GM21737 (cell line): ENCODE data around the gene UGT1A6.

Source experiments
- ATAC-seq: cut with Tn5 transposase; IDR thresholded peaks from one replicate; pipeline ENCODE4 v1.9.1; 2021; ENCODE audit warnings: mild to moderate bottlenecking, moderate library complexity; ENCODE audit not compliant: unreplicated experiment

UGT1A6 gene

DNA sequence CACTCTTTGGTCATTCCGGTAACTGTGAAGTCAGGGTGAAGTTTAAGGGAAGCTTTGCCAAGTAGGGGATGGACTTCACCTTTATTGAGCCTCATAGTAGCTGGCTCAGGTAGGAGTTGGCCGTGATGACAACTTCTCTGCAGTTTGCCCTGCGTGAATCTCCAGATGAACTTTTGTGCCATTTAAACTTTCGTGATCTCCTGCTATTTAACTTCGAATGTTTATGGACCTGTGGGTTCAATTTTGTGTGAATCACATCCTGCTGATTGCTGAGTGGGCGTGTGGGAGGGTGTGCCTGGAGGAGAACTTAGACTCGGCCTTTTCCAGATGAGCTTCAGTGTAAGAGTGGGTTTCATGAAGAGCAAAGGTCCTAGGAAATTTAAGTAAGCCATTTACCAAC is 71.6 kb downstream of the UGT1A6 start:
- ATAC-seq, result no peak

DNA sequence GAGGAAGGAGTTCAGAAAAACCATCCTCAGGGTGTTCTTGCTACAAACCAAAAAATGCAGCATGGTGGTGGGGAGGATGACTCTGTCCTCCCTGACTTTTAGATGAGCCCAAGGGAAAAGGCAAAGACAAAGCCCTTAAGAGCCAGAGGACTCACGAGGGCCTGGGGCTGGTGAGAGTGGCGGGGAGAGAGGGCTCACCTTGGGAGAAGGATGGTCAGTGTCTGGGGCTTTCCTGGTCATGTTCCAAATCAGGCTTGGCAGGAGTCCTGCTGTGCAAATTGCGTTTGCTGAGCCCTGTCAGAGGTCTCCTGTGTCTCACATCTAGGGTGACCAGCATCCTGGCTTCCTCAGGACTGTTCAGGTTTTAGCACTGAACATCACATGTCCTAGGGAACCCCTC is 72.1 kb downstream of the UGT1A6 start:
- no peak for ATAC-seq

GRCh38 chr2:233766416-233766815 is 73.7 kb downstream of the UGT1A6 start:
- ATAC-seq, result no peak

DNA sequence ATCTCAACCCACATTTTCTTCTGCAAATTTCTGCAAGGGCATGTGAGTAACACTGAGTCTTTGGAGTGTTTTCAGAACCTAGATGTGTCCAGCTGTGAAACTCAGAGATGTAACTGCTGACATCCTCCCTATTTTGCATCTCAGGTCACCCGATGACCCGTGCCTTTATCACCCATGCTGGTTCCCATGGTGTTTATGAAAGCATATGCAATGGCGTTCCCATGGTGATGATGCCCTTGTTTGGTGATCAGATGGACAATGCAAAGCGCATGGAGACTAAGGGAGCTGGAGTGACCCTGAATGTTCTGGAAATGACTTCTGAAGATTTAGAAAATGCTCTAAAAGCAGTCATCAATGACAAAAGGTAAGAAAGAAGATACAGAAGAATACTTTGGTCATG is 75.4 kb downstream of the UGT1A6 start:
- ATAC-seq, result no peak

- no peak for ATAC-seq
These were observed 76.6 kb downstream of the UGT1A6 start for GRCh38 chr2:233769260-233769659.

GRCh38 chr2:233772153-233772552 is 79.5 kb downstream of the UGT1A6 start:
- ATAC-seq, result no peak

DNA sequence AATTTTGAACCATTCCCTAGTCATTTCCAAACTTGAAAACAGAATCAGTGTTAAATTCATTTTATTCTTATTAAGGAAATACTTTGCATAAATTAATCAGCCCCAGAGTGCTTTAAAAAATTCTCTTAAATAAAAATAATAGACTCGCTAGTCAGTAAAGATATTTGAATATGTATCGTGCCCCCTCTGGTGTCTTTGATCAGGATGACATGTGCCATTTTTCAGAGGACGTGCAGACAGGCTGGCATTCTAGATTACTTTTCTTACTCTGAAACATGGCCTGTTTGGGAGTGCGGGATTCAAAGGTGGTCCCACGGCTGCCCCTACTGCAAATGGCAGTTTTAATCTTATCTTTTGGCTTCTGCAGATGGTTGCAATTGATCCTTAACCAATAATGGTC is 79.9 kb downstream of the UGT1A6 start:
- no peak for ATAC-seq

DNA sequence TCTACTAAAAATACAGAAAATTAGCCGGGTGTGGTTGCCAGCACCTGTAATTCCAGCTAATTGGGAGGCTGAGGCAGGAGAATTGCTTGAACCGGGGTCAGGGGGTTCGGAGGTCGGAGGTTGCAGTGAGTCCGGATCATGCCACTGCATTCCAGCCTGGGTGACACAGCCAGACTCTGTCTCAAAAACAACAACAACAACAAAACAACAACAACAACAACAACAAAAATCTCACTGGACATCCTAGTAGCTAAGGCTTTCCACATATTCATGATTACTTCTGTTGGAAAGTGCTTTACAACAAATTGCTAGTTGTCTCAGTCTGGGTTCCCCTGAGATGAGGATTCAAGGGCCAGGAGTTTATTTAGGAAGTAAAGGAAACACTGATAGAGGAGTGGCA is 81.2 kb downstream of the UGT1A6 start:
- no peak for ATAC-seq

GRCh38 chr2:233775414-233775813 is 82.7 kb downstream of the UGT1A6 start:
- no peak for ATAC-seq

GRCh38 chr2:233778030-233778429 is 85.3 kb downstream of the UGT1A6 start, which contains the start of gene MROH2A:
Gene MROH2A (plus strand): TSS chr2:233778330. CDS start chr2:233779359, 1,029 bp downstream.
- ATAC-seq, result no peak

- no peak for ATAC-seq
These were observed 87.0 kb downstream of the UGT1A6 start for GRCh38 chr2:233779722-233780121.

DNA sequence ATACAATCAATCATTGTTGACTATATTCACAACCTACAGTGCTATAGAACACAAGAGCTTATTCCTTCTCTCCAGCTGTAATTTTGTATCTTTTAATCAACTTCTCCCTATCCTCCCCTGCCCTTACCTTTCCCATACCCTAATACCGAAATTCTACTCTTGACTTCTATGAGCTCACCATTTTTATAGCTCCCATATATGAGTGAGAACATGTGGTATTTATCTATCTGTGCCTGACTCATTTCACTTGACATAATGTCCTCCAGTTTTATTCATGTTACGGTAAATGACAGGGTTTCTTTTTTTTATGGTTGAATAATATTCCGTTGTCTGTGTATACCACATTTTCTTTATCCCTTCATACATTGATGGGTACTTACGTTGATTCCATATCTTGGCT is 88.1 kb downstream of the UGT1A6 start:
- no peak for ATAC-seq

GRCh38 chr2:233789554-233789953 is 96.9 kb downstream of the UGT1A6 start:
- ATAC-seq, result no peak

GRCh38 chr2:233791151-233791882 is 98.6 kb downstream of the UGT1A6 start:
- no peak for ATAC-seq

DNA sequence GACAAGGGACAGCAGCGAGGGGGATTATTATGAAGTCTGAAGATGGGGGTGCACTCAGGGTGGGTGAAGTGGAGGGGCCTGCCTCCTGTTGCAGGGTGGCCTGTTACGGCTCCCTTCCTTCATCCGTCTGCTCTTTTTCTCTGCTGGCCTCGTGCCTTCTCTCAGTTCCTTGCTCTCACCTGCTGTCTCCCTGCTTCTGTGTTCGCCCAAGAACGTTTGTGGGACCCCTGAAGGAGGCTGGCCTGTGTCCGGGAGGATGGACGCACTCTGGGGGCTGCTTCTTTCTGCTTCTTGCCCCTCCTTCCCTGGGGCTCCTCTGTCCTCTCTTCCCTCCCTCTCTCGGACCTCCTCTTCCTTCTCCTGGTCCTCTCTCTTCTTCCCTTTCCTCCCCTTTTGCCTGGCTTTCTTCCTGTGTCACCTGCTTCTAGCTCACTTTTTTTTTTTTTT is 99.2 kb downstream of the UGT1A6 start:
- no peak for ATAC-seq

DNA sequence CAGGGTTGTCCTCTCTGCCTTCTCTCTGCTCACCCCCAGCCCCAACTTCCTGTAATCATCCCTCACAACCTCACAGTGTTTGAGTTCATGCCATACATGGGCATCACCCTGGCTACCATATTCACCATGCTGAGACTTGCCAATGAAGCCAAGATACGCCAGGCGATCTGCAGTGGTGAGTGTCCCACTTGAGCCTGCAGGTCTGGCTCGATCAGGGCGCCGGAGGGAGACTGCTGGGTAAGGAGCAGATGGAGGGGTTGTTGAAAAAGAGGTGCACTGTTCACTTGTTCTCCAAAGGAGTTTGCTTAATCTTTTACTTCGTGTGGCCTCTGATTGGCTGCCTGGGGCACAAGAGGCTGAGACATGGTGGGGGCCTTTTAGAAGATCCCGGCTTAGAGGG is 100.0 kb downstream of the UGT1A6 start:
- ATAC-seq, result no peak

GRCh38 chr2:233793465-233794127 is 100.9 kb downstream of the UGT1A6 start:
- ATAC-seq, result no peak

DNA sequence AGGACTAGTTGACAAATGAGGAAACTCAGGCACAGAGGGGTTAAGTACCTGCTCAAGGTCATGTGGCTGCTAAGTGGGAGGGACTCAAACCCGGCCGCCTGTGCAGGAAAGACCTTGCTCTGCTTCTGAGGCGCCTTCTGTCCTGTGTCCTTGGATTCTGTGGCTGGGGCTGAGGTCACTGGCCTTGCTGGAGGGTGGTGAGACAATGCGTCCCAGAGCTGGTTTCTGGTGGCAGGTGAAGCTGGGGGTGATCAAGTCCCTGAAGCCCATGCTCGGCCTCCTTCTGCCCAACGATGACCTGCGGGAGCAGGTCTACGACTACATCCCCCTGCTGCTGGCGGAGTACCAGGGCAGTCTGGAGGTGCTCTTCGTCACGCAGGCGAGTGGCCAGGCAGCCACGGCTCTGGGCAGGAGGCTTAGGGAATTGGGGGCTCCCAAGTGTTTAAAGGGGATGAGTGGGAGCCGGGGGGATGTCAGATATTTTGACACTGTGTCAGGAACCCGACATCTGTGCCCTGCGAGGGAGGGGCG is 101.5 kb downstream of the UGT1A6 start:
- ATAC-seq, result no peak

DNA sequence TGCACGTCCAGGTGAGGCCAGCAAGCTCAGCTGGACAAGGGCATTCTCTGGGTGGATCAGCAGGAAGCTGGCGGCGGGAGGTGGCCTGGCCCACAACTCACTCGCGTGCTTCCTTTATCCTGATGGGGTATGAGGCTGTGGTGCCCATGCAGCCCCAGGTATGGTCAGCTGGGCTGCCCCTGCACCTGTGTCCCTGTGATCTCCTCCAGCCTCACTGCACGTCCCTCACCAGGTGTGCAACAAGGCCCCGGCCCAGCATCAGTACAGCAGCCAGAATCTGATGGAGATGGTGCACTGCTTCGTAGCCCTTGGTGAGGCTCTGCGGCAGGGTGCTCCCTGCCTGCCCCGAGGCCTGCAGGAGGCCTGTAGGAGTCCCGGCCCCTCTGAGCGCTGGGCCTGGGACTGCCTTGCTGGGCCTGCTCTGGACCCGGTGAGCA is 103.1 kb downstream of the UGT1A6 start:
- no peak for ATAC-seq

DNA sequence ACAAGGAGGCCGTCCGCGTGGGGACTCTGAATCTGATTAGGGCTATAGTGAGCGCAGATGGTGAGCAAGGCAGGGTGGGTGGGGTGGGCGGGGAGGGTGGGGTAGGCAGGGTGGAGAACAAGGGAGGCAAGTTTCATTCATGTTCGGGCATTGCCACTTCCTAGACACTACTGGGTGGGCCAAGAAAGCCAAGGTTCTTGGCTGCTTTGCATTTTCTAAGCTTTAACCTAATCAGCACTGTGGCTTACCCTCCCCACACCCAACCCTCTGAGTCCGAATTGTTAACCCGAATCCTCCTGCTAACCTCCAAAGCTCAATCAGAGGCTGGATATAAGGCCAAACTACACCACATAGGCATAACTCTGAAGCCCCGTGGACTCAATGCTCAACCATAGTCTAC is 103.6 kb downstream of the UGT1A6 start:
- no peak for ATAC-seq

GRCh38 chr2:233798335-233799086 is 105.8 kb downstream of the UGT1A6 start:
- ATAC-seq, result no peak
